Vagina (tissue), 2 donors: Measurements from ENCODE around the gene L2HGDH.

Experiments
- CTCF ChIP-seq, 3 experiments: fragments of 450-650 bp in 2 of 3; fragments of 200-600 bp in 1 of 3; sonication (generic) in 1 of 3; IDR thresholded peaks; one replicate each; pipeline ENCODE4 v1.5.1; 2017 to 2019; ENCODE audit warnings: antibody characterized with exemption in 3 of 3, mild to moderate bottlenecking in 2 of 3, moderate library complexity in 2 of 3
- POLR2A ChIP-seq, 2 donors: fragments of 450-650 bp; IDR thresholded peaks; one replicate each; pipeline ENCODE4 v1.6.1; 2017; ENCODE audit warnings: antibody characterized with exemption in 2 of 2, mild to moderate bottlenecking in 2 of 2, moderate library complexity in 2 of 2

- TF ChIP-seq CTCF (IDR thresholded peaks at IDR 0.05) (no peak), POLR2A (IDR thresholded peaks at IDR 0.05) (no peak)
These were observed 89.9 kb downstream of the L2HGDH start for GRCh38 chr14:50222055-50222613.
